Measurements from ENCODE around the gene ENTPD1. TPM values are rescaled to one million over a fixed set of nuclear protein-coding genes. Genes with fewer than 3 reads are reported as not detected.

Gene ENTPD1
- total RNA-seq, 1 donor from 2014 or later: 34.5 TPM

DNA sequence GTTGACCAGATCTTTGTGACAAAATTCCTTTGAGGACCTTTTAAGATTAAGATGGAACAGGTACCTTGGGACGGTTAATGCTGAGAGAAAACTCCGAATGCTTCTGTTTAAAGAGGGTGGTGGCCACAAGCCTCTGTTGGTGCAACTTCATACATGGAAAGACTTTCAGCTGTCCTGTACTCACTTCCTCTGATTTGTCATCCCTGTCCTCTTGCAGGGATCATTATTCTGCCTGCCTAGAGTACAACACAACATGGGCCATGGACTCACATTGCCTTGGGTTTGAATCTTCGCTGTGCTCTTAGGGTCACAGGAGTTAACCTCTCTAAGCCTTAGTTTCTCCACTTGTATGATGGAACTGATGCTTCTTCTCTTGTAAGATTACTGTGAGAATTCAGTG is 75.1 kb downstream of the ENTPD1 start:
- H3K4me3 ChIP-seq: no peak overlapping the region
- TF ChIP-seq, protein P1, sequence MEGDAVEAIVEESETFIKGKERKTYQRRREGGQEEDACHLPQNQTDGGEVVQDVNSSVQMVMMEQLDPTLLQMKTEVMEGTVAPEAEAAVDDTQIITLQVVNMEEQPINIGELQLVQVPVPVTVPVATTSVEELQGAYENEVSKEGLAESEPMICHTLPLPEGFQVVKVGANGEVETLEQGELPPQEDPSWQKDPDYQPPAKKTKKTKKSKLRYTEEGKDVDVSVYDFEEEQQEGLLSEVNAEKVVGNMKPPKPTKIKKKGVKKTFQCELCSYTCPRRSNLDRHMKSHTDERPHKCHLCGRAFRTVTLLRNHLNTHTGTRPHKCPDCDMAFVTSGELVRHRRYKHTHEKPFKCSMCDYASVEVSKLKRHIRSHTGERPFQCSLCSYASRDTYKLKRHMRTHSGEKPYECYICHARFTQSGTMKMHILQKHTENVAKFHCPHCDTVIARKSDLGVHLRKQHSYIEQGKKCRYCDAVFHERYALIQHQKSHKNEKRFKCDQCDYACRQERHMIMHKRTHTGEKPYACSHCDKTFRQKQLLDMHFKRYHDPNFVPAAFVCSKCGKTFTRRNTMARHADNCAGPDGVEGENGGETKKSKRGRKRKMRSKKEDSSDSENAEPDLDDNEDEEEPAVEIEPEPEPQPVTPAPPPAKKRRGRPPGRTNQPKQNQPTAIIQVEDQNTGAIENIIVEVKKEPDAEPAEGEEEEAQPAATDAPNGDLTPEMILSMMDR (IDR thresholded peaks at IDR 0.05): no peak
- intact Hi-C loops (cut with DNase I): no loop called here
- no peaks in the 10 kb centered on the region for H3K9me3 ChIP-seq
- H3K4me1 ChIP-seq: peaks cover 10% of the 10 kb centered on the region
- H3K27ac ChIP-seq: no peak overlapping the region
- ATAC-seq (no peak), DNase-seq (no peak)
- H3K36me3 ChIP-seq: no peaks in the 10 kb centered on the region
- H3K27me3 ChIP-seq (ENCODE audit: low read depth): no peaks in the 10 kb centered on the region

DNA sequence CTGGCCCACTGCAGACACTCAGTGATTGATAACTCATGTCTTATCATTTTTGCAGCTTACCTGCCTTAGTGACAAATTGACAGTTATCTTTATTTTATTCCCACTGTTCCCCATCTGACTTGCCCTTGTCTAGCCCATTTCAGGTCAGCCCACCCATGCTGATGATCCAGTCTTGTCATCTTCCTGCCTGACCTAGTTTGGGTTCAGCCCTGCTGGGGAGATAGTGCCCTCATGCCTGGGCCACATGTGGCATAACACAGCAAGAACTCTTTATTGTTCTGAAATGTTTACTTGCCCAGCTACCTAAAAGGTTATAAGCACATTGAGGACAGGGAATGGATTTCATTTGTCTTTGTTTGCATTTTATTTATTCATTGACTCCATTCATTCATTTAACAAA is 75.6 kb downstream of the ENTPD1 start:
- intact Hi-C loops (cut with DNase I): no loop called here
- DNase-seq: no peak
- H3K4me3 ChIP-seq: no peak overlapping the region
- ATAC-seq: no peak
- peaks cover 10% of the 10 kb centered on the region for H3K4me1 ChIP-seq
- H3K36me3 ChIP-seq: no peaks in the 10 kb centered on the region
- H3K27ac ChIP-seq: no peak overlapping the region
- no peaks in the 10 kb centered on the region for H3K9me3 ChIP-seq
- TF ChIP-seq, protein P1 (IDR thresholded peaks at IDR 0.05): no peak
- H3K27me3 ChIP-seq (ENCODE audit: low read depth): no peaks in the 10 kb centered on the region

DNA sequence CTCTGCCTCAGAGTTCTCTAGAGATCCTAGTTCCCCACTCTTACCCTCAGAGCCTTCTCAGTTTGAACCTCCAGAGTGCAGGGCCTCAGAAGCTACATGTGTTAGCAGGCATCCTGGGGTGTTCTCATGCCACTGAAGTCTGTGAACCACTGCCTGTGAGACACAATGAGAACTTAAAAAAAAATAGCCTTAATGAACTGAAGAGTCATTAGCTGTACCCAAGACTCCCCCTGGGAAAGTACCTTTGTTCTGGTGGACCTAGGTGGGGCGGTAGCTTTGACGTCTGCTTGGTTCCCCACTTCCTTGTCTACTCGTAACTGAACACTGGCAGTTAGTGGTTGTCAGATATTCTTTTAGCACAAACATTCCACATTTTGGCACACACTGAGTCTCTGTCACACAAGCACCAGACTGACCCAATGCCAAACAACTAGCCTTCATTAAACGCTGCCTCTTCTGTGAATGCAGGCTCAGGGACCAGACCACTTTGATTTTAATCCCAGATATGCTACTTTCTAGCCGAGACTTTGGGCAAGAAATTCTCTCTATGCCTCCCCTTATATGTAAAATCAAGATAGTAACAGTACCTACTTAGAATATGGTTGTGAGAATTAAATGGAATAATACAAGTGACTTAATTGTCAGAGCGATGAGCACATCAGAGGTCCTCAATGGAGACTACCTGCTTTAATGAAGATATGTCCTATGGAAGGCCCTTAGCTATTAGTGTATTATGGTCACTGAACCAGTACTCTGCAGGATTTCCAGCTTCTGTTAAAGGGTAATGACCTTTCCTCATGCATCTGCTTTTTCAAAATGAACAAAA is 76.5 kb downstream of the ENTPD1 start:
- DNase-seq (no peak), ATAC-seq (peak; percentile 64 to 68)
- Histone ChIP-seq H3K27me3 (ENCODE audit: low read depth) (no peaks in the 10 kb centered on the region), H3K36me3 (no peaks in the 10 kb centered on the region), H3K9me3 (no peaks in the 10 kb centered on the region), H3K4me3 (no peak overlapping the region), H3K4me1 (peaks cover 18% of the 10 kb centered on the region), H3K27ac (peak overlapping the region; percentile 14)
- intact Hi-C loops (cut with DNase I): no loop called here
- TF ChIP-seq, protein P1 (IDR thresholded peaks at IDR 0.05): no peak

DNA sequence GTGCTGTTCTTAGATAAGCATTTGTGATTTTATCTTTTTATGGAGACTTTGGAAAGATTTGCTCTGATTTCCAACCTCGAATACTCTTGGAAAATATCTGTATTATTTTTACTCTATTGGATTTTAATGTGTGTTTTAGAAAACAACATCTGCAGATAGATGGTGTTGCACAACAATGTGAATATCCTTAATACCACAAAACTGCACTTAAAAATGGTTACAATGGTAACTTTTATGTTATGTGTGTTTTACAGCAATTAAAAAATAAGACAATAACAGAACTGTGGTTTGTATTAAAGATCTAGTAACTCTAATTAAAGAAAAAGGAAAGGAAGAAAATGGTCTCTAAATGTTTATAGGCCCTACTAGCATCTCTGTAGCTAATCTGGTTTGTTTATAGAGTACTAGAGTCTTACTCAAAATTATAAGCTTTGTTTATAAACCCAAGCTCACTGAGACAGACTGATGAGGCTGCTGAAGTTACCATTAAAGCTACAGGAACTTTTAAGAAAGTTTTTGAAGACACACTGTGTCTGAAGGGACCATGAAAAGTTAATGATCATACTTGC is 77.2 kb downstream of the ENTPD1 start:
- Histone ChIP-seq H3K27ac (peak overlapping the region; percentile 19), H3K4me3 (no peak overlapping the region), H3K36me3 (no peaks in the 10 kb centered on the region), H3K4me1 (peaks cover 21% of the 10 kb centered on the region), H3K27me3 (ENCODE audit: low read depth) (no peaks in the 10 kb centered on the region), H3K9me3 (no peaks in the 10 kb centered on the region)
- ATAC-seq (no peak), DNase-seq (no peak)
- TF ChIP-seq, protein P1 (IDR thresholded peaks at IDR 0.05): no peak
- intact Hi-C loops (cut with DNase I): no loop called here

DNA sequence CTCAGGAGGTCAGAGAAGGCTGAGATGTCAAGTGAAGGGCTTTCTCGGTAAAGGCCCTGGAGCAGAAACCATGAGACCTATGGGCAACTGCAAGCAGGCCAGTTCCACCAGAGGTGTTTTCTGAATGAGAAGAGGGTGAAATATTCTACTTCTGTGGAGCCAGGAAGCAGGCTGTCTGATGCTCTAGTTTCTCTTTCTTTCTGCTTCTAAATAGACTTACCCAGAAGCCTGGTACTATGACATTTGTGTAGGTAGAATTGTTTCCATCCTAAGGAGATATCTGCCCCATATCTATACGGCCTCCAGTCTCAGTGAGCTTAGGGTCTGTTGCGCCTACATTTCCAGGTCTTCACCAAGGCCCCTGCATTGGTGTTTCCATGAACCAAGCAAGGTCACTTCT is 78.4 kb downstream of the ENTPD1 start:
- Histone ChIP-seq H3K4me1 (peaks cover 24% of the 10 kb centered on the region), H3K4me3 (no peak overlapping the region), H3K27me3 (ENCODE audit: low read depth) (no peaks in the 10 kb centered on the region), H3K36me3 (no peaks in the 10 kb centered on the region), H3K9me3 (no peaks in the 10 kb centered on the region), H3K27ac (no peak overlapping the region)
- ATAC-seq (no peak), DNase-seq (no peak)
- TF ChIP-seq, protein P1 (IDR thresholded peaks at IDR 0.05): no peak
- intact Hi-C loops (cut with DNase I): no loop called here
